ENCODE data around the gene TUBB4A. TPM values are rescaled to one million over a fixed set of nuclear protein-coding genes. Genes with fewer than 3 reads are reported as not detected.

Gene TUBB4A
- total and polyA plus RNA-seq, 10 of the 15 experiments (the other 5 are each of a cell fraction or from before 2014, with no cell fraction given): 0.29 to 22.4 (median 3.8) TPM

DNA sequence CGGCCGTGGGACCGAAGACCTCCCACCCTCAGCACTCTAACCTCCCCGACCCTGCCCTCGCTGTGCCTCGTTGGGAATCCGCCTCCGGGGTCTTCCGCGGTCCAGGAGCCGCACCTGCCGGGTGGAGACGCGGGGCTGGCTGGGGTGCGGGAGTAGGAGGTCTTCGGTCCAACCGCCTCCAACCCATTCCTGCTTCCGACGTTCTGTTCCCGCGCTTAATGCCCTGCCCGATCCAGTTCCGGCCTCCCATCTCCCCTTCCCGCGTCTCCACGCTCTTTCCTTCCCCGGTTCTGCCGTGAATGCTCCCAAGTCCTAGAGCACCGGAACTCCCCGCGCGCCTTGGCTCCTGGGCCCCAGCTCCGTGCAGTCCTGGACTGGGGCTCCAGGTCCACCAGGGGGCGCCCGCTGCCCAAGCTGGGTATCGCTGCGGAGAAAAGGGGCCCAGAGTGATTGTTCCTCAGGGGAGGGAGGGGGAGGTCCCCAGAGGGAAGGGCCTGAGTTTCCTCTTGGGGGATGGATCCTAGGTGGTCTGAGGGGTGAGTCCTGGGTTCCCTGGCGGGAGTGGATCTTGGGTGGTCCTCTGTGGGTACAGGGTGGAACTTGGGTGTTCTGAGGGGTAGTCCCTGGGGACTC, 14.7 kb upstream of the TUBB4A start:
- no peaks in the 10 kb centered on the region for H3K36me3 ChIP-seq (ENCODE audit: control insufficient read depth in 2 of 2, insufficient read depth in 2 of 2, low read length in 1 of 2)
- intact Hi-C loops (cut with micrococcal nuclease; ENCODE audit: unreplicated experiment): loop anchor here (1.0 to 2.0 kb wide), 8 partner anchors 36 to 347 kb away; partner anchors contain the start of genes CD70 and TNFSF14
- no peaks in the 10 kb centered on the region for H4K20me1 ChIP-seq (ENCODE audit: control insufficient read depth, insufficient read depth)
- peak overlapping the region; percentile 95 for H3K4me2 ChIP-seq (ENCODE audit: control insufficient read depth, insufficient read depth)
- ATAC-seq (peak; percentile 83), FAIRE-seq (no peak), DNase-seq (ENCODE audit: low read depth, low spot score) (no peak)
- CTCF ChIA-PET: interaction anchor here (0.6 to 3.3 kb wide), 30 partner anchors 9 to 391 kb away, joined by 3 to 29 read pairs (median 4); partner anchors contain the start of genes CD70, DENND1C and GPR108
- no TSS peak for BruUV-seq (replicated peaks)
- RAD21 ChIA-PET (ENCODE audit: unreplicated experiment): interaction anchor here (0.6 to 3.3 kb wide), 36 partner anchors 12 to 391 kb away, joined by 3 to 35 read pairs (median 4); partner anchors contain the start of genes CD70, DENND1C, GPR108 and SLC25A23
- H2AFZ ChIP-seq (ENCODE audit: control insufficient read depth, low read depth, low read length): peak overlapping the region; percentile 89
- H3K79me2 ChIP-seq (ENCODE audit: control insufficient read depth, insufficient read depth, low read length): peaks cover 14% of the 10 kb centered on the region
- H3K27ac ChIP-seq (ENCODE audit: control insufficient read depth, insufficient read depth): peak overlapping the region; percentile 98
- in situ Hi-C loops (cut with MboI): loop anchor here (5.0 kb wide), 2 partner anchors 221 to 346 kb away; partner anchors contain the start of genes GPR108 and TRIP10
- peak overlapping the region; percentile 92 for H3K4me3 ChIP-seq
- H3K27me3 ChIP-seq (replicated peaks in 1 of 2; ENCODE audit: control insufficient read depth in 2 of 2, insufficient read depth in 2 of 2, low read length in 1 of 2): no peaks in the 10 kb centered on the region
- SMC1A ChIA-PET (ENCODE audit: uncharacterized antibody, unreplicated experiment): interaction anchor here (1.0 to 3.3 kb wide), 18 partner anchors 21 to 391 kb away, joined by 3 to 23 read pairs (median 4); partner anchors contain the start of genes DENND1C, GPR108, TNFSF14 and VAV1
- POLR2A ChIA-PET: interaction anchor here (0.5 to 2.9 kb wide), 21 partner anchors 14 to 348 kb away, joined by 3 to 12 read pairs (median 4); partner anchors contain the start of genes CD70, DENND1C, GPR108 and TNFSF9
- H3K9ac ChIP-seq (ENCODE audit: control insufficient read depth, insufficient read depth, low read length): peak overlapping the region; percentile 95
- no peaks in the 10 kb centered on the region; the same call in 1 of the 3 replicates for H3K9me3 ChIP-seq (replicated peaks; ENCODE audit: control insufficient read depth, insufficient read depth, low read length)
- H3K4me1 ChIP-seq (ENCODE audit: control insufficient read depth, insufficient read depth, low read length): peaks cover 33% of the 10 kb centered on the region
- WGBS (ENCODE audit: insufficient coverage, insufficient replicate concordance, low lambda C conversion rate, missing lambda C conversion rate): under 1% methylated on average over 38 of the region's 38 CpGs
- TF ChIP-seq HDGF (IDR thresholded peaks at IDR 0.05) (no peak), PAX8 (IDR thresholded peaks at IDR 0.05) (no peak), MEF2B (IDR thresholded peaks at IDR 0.05; ENCODE audit: partially characterized antibody, poor library complexity, severe bottlenecking) (peak; percentile 100), RUNX3 (IDR thresholded peaks at IDR 0.05; ENCODE audit: low read length) (no peak), CHD1 (IDR thresholded peaks at IDR 0.05; ENCODE audit: low read depth, low read length) (peak; percentile 58; the same call in 1 of the 2 replicates), FOXK2 (IDR thresholded peaks at IDR 0.05) (no peak), BCL11A (IDR thresholded peaks at IDR 0.05; ENCODE audit: low read depth, low read length) (0 out of 2 replicates have a peak, but pooled peaks have one; percentile 7), NR2F1 (conservative IDR thresholded peaks at IDR 0.05) (peak; percentile 47; the same call in 1 of the 2 replicates), ETV6 (conservative IDR thresholded peaks at IDR 0.05 in 1 of 2, IDR thresholded peaks at IDR 0.05 in 1 of 2; ENCODE audit: borderline replicate concordance in 1 of 2, low read depth in 1 of 2) (0 out of 4 replicates have a peak, but pooled peaks of 1 of the 2 experiments have one; percentile 17), GATAD2B (conservative IDR thresholded peaks at IDR 0.05; ENCODE audit: low read depth) (peak; percentile 81), KDM1A (IDR thresholded peaks at IDR 0.05; ENCODE audit: borderline replicate concordance) (no peak), TAF1 (IDR thresholded peaks at IDR 0.05; ENCODE audit: borderline replicate concordance, low read depth, low read length) (no peak), RAD21 (IDR thresholded peaks at IDR 0.05; ENCODE audit: insufficient read depth, low read depth, low read length) (peak; percentile 100), ZNF207 (IDR thresholded peaks at IDR 0.05; ENCODE audit: borderline replicate concordance) (peak; percentile 87; the same call in 1 of the 2 replicates), BHLHE40 (IDR thresholded peaks at IDR 0.05; ENCODE audit: borderline replicate concordance in 1 of 2, low read depth in 2 of 2, low read length in 1 of 2) (peak; percentile 49 to 61; a peak in 3 of 4 replicates), IKZF1 (conservative IDR thresholded peaks at IDR 0.05) (peak; percentile 96), BACH1 (IDR thresholded peaks at IDR 0.05; ENCODE audit: borderline replicate concordance) (0 out of 2 replicates have a peak, but pooled peaks have one; percentile 9), ZSCAN29 (IDR thresholded peaks at IDR 0.05) (no peak)
- TF ChIP-seq, protein P1, sequence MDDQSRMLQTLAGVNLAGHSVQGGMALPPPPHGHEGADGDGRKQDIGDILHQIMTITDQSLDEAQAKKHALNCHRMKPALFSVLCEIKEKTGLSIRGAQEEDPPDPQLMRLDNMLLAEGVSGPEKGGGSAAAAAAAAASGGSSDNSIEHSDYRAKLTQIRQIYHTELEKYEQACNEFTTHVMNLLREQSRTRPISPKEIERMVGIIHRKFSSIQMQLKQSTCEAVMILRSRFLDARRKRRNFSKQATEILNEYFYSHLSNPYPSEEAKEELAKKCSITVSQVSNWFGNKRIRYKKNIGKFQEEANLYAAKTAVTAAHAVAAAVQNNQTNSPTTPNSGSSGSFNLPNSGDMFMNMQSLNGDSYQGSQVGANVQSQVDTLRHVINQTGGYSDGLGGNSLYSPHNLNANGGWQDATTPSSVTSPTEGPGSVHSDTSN (IDR thresholded peaks at IDR 0.05; ENCODE audit: insufficient replicate concordance, low read depth, low read length): no peak
- TF ChIP-seq, protein P2, sequence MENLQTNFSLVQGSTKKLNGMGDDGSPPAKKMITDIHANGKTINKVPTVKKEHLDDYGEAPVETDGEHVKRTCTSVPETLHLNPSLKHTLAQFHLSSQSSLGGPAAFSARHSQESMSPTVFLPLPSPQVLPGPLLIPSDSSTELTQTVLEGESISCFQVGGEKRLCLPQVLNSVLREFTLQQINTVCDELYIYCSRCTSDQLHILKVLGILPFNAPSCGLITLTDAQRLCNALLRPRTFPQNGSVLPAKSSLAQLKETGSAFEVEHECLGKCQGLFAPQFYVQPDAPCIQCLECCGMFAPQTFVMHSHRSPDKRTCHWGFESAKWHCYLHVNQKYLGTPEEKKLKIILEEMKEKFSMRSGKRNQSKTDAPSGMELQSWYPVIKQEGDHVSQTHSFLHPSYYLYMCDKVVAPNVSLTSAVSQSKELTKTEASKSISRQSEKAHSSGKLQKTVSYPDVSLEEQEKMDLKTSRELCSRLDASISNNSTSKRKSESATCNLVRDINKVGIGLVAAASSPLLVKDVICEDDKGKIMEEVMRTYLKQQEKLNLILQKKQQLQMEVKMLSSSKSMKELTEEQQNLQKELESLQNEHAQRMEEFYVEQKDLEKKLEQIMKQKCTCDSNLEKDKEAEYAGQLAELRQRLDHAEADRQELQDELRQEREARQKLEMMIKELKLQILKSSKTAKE (IDR thresholded peaks at IDR 0.05; ENCODE audit: low read depth, poor library complexity, severe bottlenecking): no peak

Measured in GM12878 (cell line).